HCT116 (cell line): Measurements from ENCODE around the gene C1GALT1C1L.
"Not testable (repeated sequence)": the region's sequence is repeated elsewhere in the genome, so short reads cannot be mapped to it uniquely, and the experiment has no call there.

Experiments
- EZH2 ChIP-seq: fragments of 200-600 bp; sonication (generic); IDR thresholded peaks from 2 replicates; pipeline ENCODE4 v1.6.1; 2017; ENCODE audit warnings: antibody characterized with exemption, mixed run types
- JUND ChIP-seq: IDR thresholded peaks from 2 replicates; pipeline ENCODE4 v1.6.1; 2012
- POLR2A ChIP-seq: IDR thresholded peaks from 2 replicates; pipeline ENCODE4 v1.7.0; 2011; ENCODE audit warnings: borderline replicate concordance; ENCODE audit not compliant: insufficient read depth, insufficient read length; ENCODE audit errors: extremely low read depth
- POLR2AphosphoS5 ChIP-seq: IDR thresholded peaks from 2 replicates; pipeline ENCODE4 v1.6.1; 2011; ENCODE audit warnings: mild to moderate bottlenecking, low read depth, low read length, moderate library complexity
- YY1 ChIP-seq: IDR thresholded peaks from 2 replicates; pipeline ENCODE4 v1.6.1; 2011; ENCODE audit warnings: low read length, low read depth, moderate library complexity, mild to moderate bottlenecking; ENCODE audit not compliant: insufficient replicate concordance; ENCODE audit errors: extremely low read depth
- TF ChIP-seq, protein P1 (sequence below), 3 experiments: fragments of 200-600 bp in 1 of 3; sonication (generic) in 1 of 3; IDR thresholded peaks in 2 of 3; conservative IDR thresholded peaks in 1 of 3; 2 replicates each; pipeline ENCODE4 v1.5.1; 2012 to 2017; ENCODE audit warnings: low read depth in 2 of 3, low read length in 2 of 3, antibody characterized with exemption in 1 of 3, borderline replicate concordance in 1 of 3, control low read depth in 1 of 3, mild to moderate bottlenecking in 1 of 3, mixed read lengths in 1 of 3, mixed run types in 1 of 3, moderate library complexity in 1 of 3; ENCODE audit not compliant: insufficient read depth in 1 of 3
- TF ChIP-seq, protein P2 (sequence below): IDR thresholded peaks from 2 replicates; pipeline ENCODE4 v1.6.1; 2011; ENCODE audit warnings: mild to moderate bottlenecking, low read length, moderate library complexity; ENCODE audit not compliant: insufficient replicate concordance; ENCODE audit errors: extremely low read depth
- TF ChIP-seq, protein P3 (sequence below): IDR thresholded peaks from 2 replicates; pipeline ENCODE4 v1.6.1; 2012
- TF ChIP-seq, protein P4 (sequence below): IDR thresholded peaks from 2 replicates; pipeline ENCODE4 v1.6.1; 2012

DNA sequence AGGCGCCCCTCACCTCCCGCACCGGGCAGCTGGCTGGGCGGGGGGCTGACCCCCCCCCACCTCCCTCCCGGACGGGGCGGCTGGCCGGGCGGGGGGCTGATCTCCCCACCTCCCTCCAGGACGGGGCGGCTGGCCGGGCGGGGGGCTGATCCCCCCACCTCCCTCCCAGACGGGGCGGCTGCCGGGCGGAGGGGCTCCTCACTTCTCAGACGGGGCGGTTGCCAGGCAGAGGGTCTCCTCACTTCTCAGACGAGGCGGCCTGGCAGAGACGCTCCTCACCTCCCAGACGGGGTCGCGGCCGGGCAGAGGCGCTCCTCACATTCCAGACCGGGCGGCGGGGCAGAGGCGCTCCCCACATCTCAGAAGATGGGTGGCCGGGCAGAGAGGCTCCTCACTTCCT is 1.6 kb upstream of the C1GALT1C1L start:
- not testable (repeated sequence) for TF ChIP-seq EZH2, POLR2AphosphoS5, POLR2A, YY1, JUND
- TF ChIP-seq, protein P1, sequence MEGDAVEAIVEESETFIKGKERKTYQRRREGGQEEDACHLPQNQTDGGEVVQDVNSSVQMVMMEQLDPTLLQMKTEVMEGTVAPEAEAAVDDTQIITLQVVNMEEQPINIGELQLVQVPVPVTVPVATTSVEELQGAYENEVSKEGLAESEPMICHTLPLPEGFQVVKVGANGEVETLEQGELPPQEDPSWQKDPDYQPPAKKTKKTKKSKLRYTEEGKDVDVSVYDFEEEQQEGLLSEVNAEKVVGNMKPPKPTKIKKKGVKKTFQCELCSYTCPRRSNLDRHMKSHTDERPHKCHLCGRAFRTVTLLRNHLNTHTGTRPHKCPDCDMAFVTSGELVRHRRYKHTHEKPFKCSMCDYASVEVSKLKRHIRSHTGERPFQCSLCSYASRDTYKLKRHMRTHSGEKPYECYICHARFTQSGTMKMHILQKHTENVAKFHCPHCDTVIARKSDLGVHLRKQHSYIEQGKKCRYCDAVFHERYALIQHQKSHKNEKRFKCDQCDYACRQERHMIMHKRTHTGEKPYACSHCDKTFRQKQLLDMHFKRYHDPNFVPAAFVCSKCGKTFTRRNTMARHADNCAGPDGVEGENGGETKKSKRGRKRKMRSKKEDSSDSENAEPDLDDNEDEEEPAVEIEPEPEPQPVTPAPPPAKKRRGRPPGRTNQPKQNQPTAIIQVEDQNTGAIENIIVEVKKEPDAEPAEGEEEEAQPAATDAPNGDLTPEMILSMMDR (IDR thresholded peaks at IDR 0.05 in 2 of 3, conservative IDR thresholded peaks at IDR 0.05 in 1 of 3; ENCODE audit: borderline replicate concordance in 1 of 3, insufficient read depth in 1 of 3, low read depth in 2 of 3, low read length in 2 of 3): not testable (repeated sequence)
- TF ChIP-seq, protein P2, sequence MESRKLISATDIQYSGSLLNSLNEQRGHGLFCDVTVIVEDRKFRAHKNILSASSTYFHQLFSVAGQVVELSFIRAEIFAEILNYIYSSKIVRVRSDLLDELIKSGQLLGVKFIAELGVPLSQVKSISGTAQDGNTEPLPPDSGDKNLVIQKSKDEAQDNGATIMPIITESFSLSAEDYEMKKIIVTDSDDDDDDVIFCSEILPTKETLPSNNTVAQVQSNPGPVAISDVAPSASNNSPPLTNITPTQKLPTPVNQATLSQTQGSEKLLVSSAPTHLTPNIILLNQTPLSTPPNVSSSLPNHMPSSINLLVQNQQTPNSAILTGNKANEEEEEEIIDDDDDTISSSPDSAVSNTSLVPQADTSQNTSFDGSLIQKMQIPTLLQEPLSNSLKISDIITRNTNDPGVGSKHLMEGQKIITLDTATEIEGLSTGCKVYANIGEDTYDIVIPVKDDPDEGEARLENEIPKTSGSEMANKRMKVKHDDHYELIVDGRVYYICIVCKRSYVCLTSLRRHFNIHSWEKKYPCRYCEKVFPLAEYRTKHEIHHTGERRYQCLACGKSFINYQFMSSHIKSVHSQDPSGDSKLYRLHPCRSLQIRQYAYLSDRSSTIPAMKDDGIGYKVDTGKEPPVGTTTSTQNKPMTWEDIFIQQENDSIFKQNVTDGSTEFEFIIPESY: not testable (repeated sequence)
- TF ChIP-seq, protein P3, sequence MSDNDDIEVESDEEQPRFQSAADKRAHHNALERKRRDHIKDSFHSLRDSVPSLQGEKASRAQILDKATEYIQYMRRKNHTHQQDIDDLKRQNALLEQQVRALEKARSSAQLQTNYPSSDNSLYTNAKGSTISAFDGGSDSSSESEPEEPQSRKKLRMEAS: not testable (repeated sequence)
- TF ChIP-seq, protein P4, sequence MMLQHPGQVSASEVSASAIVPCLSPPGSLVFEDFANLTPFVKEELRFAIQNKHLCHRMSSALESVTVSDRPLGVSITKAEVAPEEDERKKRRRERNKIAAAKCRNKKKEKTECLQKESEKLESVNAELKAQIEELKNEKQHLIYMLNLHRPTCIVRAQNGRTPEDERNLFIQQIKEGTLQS: not testable (repeated sequence)
